NOMO-1 treated with DMSO at 0.1 percent for 48 hours (cell line): Measurements from ENCODE around the gene PCNX2.

ENCODE experiments used
- DNase-seq: peaks from one replicate; lab custom pipeline; 2025; ENCODE audit not compliant: unreplicated experiment; lab: John Stamatoyannopoulos, UW

Gene PCNX2

DNA sequence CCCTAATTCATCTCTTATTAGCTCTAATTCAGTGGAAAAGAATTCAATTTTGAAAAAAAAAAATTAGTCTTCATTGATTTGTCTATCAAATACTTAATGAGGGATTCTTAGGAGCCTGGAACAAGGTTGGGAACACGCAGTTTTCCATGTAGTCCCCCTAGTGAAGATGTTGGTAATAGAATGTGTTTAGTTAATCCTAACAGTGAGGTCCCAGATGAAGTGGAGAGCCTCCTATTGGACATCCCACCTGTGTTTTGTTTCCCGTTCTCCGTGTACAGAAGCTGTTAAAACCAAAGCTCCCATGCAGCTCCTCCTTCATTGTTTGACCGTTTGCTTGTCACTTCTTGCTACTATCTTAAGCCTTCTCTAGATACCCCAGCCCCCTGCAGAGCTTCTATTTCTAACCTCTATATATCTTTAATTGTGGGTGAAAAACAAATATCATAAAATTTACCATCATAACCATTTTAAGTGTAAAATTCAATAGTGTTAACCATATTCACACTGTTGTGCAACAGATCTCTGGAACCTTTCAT, 67.5 kb downstream of the PCNX2 start:
- DNase-seq: no peak

DNA sequence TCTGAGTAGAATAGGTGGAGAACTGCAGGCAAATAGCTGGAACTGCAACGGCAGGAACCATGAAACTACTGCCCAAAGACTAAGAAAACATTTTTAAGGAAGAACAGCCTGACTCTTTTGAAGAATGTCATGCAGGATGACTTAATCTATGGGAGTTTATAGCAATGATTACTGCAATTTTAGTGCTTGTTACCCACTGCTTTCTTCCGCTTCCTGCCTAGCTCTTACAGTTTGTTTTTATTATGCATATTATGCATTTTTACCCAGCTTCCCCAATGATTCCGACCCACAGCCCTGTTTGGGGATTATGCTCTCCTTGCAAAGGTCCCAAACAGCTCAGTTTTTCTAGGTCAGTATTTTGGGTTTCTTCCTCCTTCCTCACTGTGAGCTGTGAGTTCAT, 71.2 kb downstream of the PCNX2 start:
- no peak for DNase-seq

DNA sequence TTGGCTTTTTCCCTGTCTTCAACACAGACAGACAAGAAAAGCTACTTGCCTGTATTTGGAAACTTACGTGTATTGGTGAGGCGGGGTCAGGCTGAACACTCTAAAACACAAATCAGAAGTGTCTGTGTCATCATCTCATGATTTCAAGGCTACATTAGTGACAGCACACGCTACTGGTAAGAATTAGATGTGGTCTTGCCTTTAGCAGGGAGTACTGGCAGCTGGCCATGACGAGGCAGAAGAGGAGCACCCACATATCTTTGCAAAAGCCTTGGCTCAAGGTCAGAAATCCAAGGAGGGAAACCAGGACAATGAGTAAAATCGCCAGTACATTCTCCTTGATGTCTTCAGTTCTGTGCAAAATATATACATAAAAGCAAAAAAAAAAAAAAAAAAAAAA, 77.7 kb downstream of the PCNX2 start:
- DNase-seq: no peak

DNA sequence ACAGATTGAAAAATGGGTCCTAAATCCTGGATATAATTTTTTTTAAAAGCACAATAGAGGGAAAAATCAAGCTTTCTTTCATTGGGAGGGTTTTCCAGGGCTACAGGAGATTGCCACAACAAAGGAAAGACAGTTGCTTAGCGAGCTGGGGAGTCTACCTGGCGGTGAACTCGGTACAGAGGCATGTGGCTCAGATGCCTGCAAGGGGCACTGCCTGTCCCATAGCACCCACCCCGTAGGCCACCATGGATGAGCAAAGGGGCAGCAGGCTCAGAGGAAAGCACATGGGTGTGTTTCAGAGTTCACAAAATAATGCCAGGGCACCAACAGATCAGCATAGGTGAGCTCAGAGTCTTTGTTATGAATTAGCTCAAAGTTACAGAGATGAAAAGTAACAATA, 79.5 kb downstream of the PCNX2 start:
- no peak for DNase-seq

DNA sequence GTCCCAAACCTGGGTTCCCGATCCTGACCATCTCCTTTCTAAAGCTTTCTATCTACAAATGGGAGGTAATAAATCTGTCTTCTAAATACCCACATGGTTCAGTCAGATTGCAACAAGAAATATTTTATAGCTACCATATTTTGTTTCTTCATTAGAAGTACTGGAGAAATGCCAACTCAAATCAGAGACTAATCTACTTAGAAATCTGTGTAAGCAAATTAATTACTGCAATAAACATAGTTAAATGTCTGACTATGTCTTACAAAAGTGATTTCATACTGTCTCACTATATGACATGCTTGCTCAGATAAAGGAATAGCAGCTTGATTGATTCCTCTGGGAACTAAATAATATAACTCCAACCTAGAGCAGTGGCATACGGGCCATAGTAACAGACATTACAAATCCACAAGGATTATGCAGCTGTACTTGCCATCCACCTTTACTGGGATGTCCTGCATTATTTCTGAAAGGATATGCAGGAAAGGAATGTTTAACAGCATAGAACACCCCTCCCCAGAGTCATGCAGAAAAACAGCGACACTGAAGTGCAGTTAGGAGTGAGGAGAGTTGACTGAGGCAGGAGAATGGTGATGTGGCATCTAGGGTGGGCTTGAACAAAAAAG, 80.3 kb downstream of the PCNX2 start:
- DNase-seq: no peak

DNA sequence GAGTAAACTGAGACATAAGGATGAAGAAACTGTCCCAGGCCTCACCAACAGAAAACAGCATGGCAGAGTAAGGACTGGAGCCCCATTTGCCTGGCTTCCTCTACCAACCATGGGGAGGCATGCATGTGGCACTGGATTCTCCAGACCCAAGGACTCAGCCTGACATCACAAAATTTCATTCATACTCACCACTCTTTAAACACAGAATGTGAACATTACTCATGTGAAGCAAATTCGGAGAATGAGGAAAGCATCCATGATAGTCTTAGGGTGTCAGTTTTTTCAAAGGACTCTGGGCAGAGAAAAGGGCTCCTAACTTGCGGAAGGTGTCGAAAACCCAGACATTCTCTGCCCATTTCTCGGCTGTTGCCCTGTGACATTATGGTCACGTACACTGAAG, 83.9 kb downstream of the PCNX2 start:
- no peak for DNase-seq

DNA sequence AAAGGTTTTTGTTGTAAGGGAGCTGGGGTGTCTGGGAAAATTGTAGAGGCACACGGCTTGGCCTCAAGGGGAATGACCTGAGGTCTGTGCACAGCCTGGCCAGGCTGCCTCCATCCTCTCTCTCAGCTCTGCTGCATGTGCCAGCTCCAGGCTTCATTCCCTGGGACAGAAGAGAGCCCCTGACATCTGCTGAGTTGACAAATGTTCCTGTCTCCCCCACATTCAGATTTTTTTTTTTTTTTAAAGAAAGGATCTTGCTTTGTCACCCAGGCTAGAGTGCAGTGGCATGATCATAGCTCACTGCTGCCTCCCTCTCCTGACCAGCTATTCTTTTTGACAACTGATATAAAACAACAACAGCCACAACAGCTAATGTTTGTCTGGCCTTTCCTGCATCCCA, 84.4 kb downstream of the PCNX2 start:
- DNase-seq: no peak

DNA sequence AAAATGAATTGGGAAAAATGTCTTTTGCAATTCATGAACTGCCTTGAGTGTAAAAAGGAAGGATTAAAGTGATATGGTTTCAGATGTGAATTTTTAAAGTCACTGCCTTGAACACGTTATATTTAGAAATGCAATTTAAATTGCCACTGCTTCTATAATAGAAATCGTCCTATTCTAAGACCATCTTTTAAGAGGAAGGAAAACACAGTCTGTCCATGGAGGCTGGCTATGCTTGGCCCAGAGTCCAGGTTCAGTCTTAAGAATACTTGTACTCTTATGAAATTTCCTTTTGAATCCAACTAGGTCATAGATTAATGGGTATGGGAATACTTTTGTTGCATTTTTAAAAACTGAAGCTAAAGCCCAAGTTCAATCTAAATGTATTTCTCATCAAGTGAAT, 86.0 kb downstream of the PCNX2 start:
- no peak for DNase-seq

DNA sequence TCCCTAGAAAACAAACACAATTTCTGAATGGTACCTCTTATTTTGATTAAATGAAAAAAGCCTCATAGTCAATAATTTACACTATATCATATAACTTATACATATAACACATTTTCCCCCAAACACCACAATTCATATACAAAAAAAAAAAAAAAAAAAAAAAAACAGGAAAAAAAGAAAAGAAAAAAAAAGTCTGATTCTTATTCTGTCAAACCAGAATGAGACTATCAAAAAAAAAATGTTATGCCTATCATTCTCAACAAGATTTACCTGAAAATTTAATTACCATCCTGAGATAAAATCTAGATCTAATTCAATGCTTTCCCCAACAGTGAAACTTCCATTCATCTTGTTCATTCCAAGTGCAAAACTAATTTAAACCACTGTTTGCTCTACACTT, 86.8 kb downstream of the PCNX2 start:
- DNase-seq: no peak

DNA sequence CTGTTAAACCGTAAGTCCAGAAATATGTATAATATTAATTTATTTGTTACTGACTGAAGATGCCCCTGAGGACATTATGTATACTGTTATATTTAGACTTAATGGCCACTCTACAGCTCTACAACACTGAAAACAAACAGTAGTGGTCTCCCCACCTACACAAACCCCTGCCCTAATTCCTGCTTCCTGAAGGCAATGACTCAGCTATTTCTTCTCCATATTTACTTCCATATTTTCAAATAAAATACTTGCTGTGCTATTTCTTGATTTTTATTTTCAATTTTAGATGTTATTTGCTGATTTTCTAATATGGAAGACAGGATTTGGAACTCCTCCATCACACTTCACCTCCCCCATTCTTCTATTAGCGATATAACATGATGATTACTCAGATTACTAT, 97.6 kb downstream of the PCNX2 start:
- DNase-seq: no peak

DNA sequence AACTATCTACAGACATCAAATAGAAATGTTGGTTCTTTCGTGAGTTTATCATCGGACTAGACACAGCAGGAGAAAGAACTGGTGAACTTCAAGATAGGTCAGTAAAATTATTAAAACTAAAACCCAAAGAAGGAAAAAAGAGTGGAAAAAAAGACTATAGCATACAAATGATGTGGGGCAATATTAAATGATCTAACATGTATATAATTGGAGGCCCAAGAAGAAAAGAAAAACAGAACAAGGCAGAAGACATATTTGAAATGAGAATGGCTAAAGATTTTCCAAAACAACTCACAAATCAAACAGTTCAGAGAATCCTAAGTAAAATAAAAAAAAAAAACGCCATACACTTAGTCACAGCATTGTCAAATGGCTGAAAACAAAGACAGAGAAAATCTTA, 101.8 kb downstream of the PCNX2 start:
- no peak for DNase-seq

DNA sequence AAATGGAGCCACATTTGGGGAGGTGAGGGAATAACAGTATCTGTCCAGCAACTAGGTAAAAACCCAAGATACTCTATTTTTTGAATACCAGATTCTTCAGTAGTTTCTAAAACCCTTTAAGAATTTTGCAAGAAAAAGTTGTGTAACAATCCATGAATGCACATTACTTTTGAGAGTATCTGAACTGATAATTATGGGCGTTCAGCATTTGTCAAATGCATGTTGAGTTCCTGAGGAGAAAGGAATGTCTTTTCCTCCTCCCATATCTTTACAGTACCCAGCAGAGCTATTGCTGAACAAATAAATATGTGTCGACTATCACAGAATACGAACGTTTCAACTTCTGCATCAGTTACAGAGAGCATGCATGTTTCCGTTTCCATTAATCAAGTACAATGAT, 104.5 kb downstream of the PCNX2 start:
- DNase-seq: no peak

DNA sequence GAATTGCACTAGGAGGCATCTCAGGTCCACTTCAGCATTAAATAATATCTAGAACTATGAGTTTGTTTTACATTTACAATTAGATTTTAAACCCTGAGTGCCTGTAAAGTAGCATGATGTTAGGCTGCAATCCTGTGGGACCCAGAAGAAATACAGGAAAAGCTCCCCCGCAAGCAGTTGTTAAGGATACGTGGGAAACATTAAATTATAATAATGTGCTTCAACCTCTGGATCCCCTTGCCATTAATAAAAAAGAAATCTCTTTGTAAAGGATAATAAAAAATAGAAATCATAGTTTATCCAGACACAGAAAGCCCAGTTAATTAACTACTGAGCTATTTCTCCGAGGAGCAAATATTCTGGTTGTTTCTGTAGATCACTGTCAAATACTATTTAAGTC, 106.0 kb downstream of the PCNX2 start:
- DNase-seq: no peak

DNA sequence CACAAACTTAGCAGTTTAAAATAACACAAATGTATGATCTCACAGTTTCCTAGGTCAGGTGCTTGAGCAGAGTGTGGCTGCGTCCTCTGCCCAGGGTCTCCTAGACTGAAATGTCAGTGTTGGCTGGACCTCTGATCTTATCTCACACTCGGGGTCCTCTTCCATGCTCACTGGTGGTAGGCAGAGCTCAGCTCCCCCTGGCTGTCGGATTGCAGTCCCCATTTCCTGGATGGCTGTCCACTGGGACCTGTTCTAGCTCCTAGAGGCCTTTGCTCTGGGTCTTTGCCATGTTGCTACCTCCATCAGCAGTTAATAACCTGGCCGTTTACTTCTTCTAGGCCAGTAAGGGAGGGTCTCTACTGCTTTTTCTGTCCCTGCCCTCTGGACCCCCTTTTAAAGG, 107.5 kb downstream of the PCNX2 start:
- no peak for DNase-seq

DNA sequence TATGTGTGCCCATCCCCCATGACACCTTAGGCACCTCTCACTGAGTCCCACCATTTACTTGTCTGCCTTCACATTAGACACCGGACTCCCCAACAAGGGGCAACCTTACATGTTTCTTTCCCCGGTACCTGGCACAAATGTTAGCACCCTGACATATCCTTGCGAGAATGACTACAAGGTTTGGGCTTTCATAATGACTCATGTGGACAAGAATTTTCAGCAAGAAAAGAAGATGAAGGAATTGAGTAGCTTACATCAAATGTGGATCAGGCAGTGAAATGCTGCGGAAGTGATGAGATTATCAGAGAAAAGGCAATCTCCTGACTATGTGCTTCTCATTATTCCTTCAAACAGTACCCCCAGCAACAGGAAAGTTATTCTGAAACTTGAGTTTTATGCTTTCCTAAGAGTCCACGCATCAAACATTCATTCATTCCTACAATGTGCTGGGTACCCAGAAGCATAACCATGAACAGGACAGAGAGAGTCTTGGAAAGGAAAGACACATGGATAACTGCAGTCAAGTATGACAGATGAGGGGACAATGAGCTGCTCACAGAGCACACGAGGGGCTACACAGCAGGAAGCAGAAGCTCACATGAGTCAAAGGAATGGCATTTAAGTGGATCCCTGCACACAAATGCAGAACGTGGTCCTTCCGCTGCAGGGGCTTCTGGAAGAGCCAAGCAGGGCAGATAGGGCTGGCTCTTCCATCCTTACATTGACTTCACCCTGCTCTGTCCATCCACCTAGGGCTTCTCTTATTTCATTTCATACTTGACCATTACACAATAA, 112.1 kb downstream of the PCNX2 start:
- no peak for DNase-seq

DNA sequence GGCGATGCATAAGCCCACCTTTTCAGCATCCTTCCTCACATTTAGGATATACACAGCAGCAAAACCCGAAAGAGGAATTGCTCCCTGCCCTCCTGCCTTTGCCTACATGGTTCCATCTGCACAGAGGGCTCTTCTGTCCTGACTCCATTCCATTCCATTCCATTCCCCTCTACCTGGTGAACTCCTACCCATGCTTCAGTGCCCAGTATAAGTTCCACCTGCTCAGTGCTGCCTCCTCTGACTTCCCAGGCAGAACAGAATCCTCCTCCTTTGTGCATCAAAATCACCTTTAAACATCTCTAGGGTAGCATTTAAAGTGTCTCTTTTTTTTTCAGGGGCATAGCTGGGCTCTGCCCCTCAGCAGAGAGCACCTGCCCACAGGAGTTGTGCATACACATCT, 112.9 kb downstream of the PCNX2 start:
- DNase-seq: no peak

DNA sequence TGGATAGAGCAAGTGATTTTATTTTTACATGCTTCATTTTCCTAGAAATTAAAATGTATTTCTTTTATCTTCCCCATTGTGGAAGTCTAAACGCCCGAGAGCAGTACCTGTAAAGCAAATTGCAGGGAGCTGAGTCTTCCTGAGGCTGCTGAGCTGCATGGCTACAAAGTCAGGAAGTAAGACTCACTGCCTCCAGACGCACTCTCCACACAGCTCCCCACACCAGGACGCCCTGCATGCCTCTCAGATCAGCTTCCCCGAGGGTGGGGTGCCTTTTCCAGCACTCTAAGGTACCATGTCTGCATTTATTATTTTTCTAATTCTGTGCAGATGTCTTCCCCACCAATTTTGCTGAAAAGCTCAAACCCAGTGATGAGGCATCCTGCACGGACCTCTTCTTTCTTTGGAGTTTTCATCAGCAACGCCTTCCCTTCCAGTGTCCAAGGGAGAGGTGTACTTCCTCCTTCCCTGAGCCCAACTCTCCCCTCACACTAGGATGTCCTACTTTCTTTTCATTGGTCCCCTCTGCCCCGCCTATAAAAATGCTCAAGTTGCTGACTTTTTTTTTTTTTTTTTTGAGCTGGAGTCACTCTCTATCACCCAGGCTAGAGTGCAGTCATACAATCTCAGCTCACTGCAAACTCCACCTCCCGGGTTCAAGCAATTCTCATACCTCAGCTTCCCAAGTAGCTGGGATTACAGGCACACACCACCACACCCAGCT, 114.7 kb downstream of the PCNX2 start:
- DNase-seq: no peak

DNA sequence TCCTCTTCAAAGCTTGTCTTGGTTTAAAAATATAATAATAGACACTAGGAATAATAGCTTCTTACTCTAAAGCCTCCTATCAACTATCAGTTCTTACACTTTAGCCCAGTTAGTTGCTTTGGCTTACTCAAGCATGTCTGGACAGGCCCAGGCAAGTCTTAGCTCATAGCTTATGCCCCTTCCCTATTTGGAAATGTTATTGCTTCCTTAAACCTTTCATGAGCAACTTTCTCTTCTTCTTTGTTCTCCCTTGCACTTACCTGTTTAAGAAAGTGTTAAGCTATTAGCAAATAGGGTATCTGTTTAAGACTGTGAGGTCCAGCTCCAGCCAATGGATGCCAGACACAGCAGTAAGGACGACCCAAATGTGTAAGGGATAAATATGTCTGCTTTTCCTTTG, 115.9 kb downstream of the PCNX2 start:
- DNase-seq: peak; percentile 92

DNA sequence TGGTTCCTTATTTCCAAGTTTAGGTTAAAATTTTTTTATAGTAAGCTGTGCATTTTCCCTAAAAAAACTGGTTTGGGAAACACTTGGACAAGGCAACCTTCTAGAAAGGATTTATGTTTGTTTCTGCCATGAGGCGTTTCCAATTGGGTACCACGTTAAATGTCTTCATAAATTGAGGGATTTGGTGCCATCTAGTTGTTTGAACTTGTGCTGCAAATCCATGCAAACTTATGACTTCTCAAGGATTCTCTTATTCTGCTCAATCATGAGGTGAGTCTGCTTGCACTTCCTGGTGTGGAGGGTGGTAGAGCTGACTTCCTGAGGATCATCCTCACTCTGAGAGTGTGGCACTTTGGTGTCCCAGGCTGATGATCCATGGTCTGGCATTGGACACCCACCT, 123.3 kb downstream of the PCNX2 start:
- peak; percentile 66 for DNase-seq

DNA sequence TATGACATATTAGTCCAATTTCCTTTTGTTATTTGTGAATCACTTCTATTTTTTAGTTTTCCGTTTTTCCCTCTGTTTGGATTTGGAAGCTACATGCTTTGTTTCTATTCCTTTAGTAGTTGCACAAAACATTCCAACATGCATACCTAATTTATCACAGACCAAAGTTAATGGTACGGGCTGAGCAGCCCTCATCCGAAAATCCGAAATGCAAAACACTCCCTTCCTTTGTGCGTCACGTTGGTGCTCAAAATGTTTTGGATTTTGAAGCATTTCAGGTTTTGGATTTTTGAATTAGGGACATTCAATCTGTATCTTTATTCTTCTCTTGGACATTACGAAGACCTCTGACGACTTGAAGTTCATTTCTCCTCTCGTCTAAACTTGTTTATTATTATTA, 124.8 kb downstream of the PCNX2 start:
- DNase-seq: no peak

DNA sequence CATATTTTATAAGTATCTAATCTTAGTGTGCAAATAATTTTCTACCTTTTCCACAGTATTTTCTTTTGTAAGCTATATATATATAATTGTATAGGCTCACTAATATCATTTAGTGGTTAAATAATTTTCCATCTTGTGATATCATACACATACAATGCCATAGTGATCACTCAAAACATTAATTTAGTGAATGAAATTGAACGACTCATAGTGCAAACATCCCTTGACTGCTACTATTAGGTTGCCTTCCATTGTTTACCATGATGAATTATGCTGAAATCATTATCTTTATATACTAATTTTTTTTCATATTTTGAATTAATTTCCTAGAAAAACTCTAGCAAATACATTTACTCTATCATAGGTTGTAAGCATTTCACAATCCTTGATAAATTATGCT, 127.1 kb downstream of the PCNX2 start:
- DNase-seq: no peak

DNA sequence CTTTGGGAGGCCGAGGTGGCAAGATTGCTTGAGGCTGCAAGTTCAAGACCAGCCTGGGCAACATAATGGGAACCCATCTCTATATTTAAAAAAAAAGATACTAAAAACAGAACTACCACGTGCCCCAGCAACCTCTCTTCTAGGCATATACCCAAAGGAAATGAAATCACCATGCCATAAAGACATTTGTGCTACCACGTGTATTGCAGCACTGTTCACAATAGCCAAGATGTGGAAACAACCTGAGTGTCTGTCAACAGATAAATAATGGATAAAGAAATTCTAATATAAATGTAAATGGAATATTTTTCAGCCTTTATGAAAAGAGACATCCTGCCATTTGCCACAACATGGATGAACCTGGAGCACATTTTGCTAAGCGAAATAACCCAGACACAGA, 128.6 kb downstream of the PCNX2 start:
- DNase-seq: no peak
